HepG2 (cell line): ENCODE data around the gene MOG. TPM values are rescaled to one million over a fixed set of nuclear protein-coding genes. Genes with fewer than 3 reads are reported as not detected.

ENCODE experiments used
- ARID2 ChIP-seq: sonication (generic); formaldehyde crosslinking; IDR thresholded peaks from 2 replicates; pipeline ENCODE4 v1.8.1; 2022; ENCODE audit warnings: mild to moderate bottlenecking, missing genetic modification reagents, borderline replicate concordance
- CCDC6 ChIP-seq: sonication (generic); formaldehyde crosslinking; IDR thresholded peaks from 2 replicates; pipeline ENCODE4 v1.8.1; 2022; ENCODE audit warnings: mild to moderate bottlenecking, missing genetic modification reagents, moderate library complexity
- DNMT1 ChIP-seq: sonication (generic); formaldehyde crosslinking; IDR thresholded peaks from 2 replicates; pipeline ENCODE4 v1.5.1; 2020; ENCODE audit warnings: mild to moderate bottlenecking, missing genetic modification reagents
- E2F1 ChIP-seq: sonication (generic); formaldehyde crosslinking; IDR thresholded peaks from 2 replicates; pipeline ENCODE4 v1.5.0; 2020; ENCODE audit warnings: missing genetic modification reagents
- IRF1 ChIP-seq: sonication (generic); formaldehyde crosslinking; IDR thresholded peaks from 2 replicates; pipeline ENCODE4 v1.4.0; 2020; ENCODE audit warnings: low read depth, mild to moderate bottlenecking, missing genetic modification reagents
- JUNB ChIP-seq: sonication (generic); formaldehyde crosslinking; IDR thresholded peaks from 2 replicates; pipeline ENCODE4 v1.8.0; 2022; ENCODE audit warnings: missing genetic modification reagents, mild to moderate bottlenecking, borderline replicate concordance
- MED13 ChIP-seq: sonication (generic); formaldehyde crosslinking; IDR thresholded peaks from 2 replicates; pipeline ENCODE4 v1.5.0; 2020; ENCODE audit warnings: missing genetic modification reagents
- MIER3 ChIP-seq: IDR thresholded peaks from 2 replicates; pipeline ENCODE4 v1.6.1; 2016; ENCODE audit warnings: missing compliant biosample characterization, borderline replicate concordance
- MXD4 ChIP-seq: IDR thresholded peaks from 2 replicates; pipeline ENCODE4 v1.6.1; 2016; ENCODE audit warnings: mild to moderate bottlenecking, missing biosample characterization, missing genetic modification reagents
- NCOA2 ChIP-seq: sonication (generic); formaldehyde crosslinking; IDR thresholded peaks from 2 replicates; pipeline ENCODE4 v1.8.0; 2022; ENCODE audit warnings: inconsistent platforms
- NFKBIZ ChIP-seq: IDR thresholded peaks from 2 replicates; pipeline ENCODE4 v1.6.1; 2018; ENCODE audit warnings: missing genetic modification reagents, missing compliant biosample characterization
- RAD21 ChIP-seq: fragments of 450-650 bp; formaldehyde crosslinking; IDR thresholded peaks from 2 replicates; pipeline ENCODE4 v1.5.0; 2020; ENCODE audit warnings: mild to moderate bottlenecking
- RFX3 ChIP-seq: IDR thresholded peaks from 2 replicates; pipeline ENCODE4 v1.6.1; 2016; ENCODE audit warnings: missing biosample characterization, missing genetic modification reagents
- ZFYVE20 ChIP-seq: sonication (generic); formaldehyde crosslinking; IDR thresholded peaks from 2 replicates; pipeline ENCODE4 v1.8.0; 2023; ENCODE audit warnings: low read depth, mild to moderate bottlenecking, moderate library complexity, missing genetic modification reagents, borderline replicate concordance
- ZNF121 ChIP-seq: sonication (generic); formaldehyde crosslinking; IDR thresholded peaks from 2 replicates; pipeline ENCODE4 v1.5.0; 2020; ENCODE audit warnings: mild to moderate bottlenecking, missing genetic modification reagents
- ZNF350 ChIP-seq: sonication (generic); formaldehyde crosslinking; IDR thresholded peaks from 2 replicates; pipeline ENCODE4 v1.4.0; 2020; ENCODE audit warnings: mild to moderate bottlenecking, low read depth, missing genetic modification reagents, borderline replicate concordance
- ZNF564 ChIP-seq: sonication (generic); formaldehyde crosslinking; IDR thresholded peaks from 2 replicates; pipeline ENCODE4 v1.8.1; 2023; ENCODE audit warnings: mild to moderate bottlenecking, missing genetic modification reagents
- ZNF570 ChIP-seq: sonication (generic); formaldehyde crosslinking; IDR thresholded peaks from 2 replicates; pipeline ENCODE4 v1.4.0; 2020; ENCODE audit warnings: mild to moderate bottlenecking, missing genetic modification reagents, borderline replicate concordance
- ZNF670 ChIP-seq: sonication (generic); formaldehyde crosslinking; IDR thresholded peaks from 2 replicates; pipeline ENCODE4 v1.8.0; 2022; ENCODE audit warnings: mild to moderate bottlenecking, missing genetic modification reagents, borderline replicate concordance
- ZNF672 ChIP-seq: sonication (generic); formaldehyde crosslinking; IDR thresholded peaks from 2 replicates; pipeline ENCODE4 v1.8.1; 2022; ENCODE audit warnings: missing genetic modification reagents
- ZNF75D ChIP-seq: sonication (generic); formaldehyde crosslinking; IDR thresholded peaks from 2 replicates; pipeline ENCODE4 v1.8.1; 2023; ENCODE audit warnings: missing genetic modification reagents, mild to moderate bottlenecking, borderline replicate concordance
- ZNF850 ChIP-seq: sonication (generic); formaldehyde crosslinking; conservative IDR thresholded peaks from 2 replicates; pipeline ENCODE4 v1.9.0; 2021; ENCODE audit warnings: mild to moderate bottlenecking, missing genetic modification reagents
- ZZZ3 ChIP-seq: sonication (generic); formaldehyde crosslinking; IDR thresholded peaks from 2 replicates; pipeline ENCODE4 v1.4.0; 2020; ENCODE audit warnings: missing genetic modification reagents, mild to moderate bottlenecking, borderline replicate concordance
- polyA plus RNA-seq, 8 experiments: library from polyadenylated mRNA; depleted of rRNA in 3 of 8; stranded (reverse) in 7 of 8; unstranded in 1 of 8; fragments of >200 nt; fragmentation: Illumina TruSeq in 4 of 8; extraction: Trizol in 4 of 8; gene quantifications; 2 replicates each; pipeline versions ENCODE4 v1.2.1 to v1.2.3, GENCODE V29; 2011 to 2016; ENCODE audit warnings: low read depth in 4 of 8, missing spikeins in 1 of 8, mixed read lengths in 1 of 8; ENCODE audit not compliant: insufficient read depth in 1 of 8
- total RNA-seq, 5 experiments: library from RNA; depleted of rRNA; stranded (reverse); fragments of >200 nt; fragmentation: Illumina TruSeq; extraction: Trizol; gene quantifications; 2 replicates each; pipeline ENCODE4 v1.2.3, GENCODE V29; 2016; ENCODE audit warnings: low read depth in 1 of 5
- TF ChIP-seq, protein P1 (sequence below): sonication (generic); formaldehyde crosslinking; IDR thresholded peaks from 2 replicates; pipeline ENCODE4 v1.4.0; 2020; ENCODE audit warnings: mild to moderate bottlenecking, low read depth, missing genetic modification reagents
- TF ChIP-seq, protein P2 (sequence below): sonication (generic); formaldehyde crosslinking; conservative IDR thresholded peaks from 2 replicates; pipeline ENCODE4 v1.8.0; 2022; ENCODE audit warnings: mild to moderate bottlenecking, moderate library complexity, missing genetic modification reagents

MOG gene
- total and polyA plus RNA-seq, 2 of the 13 experiments (the other 11 are each of a cell fraction or from before 2014, with no cell fraction given), result not detected

DNA sequence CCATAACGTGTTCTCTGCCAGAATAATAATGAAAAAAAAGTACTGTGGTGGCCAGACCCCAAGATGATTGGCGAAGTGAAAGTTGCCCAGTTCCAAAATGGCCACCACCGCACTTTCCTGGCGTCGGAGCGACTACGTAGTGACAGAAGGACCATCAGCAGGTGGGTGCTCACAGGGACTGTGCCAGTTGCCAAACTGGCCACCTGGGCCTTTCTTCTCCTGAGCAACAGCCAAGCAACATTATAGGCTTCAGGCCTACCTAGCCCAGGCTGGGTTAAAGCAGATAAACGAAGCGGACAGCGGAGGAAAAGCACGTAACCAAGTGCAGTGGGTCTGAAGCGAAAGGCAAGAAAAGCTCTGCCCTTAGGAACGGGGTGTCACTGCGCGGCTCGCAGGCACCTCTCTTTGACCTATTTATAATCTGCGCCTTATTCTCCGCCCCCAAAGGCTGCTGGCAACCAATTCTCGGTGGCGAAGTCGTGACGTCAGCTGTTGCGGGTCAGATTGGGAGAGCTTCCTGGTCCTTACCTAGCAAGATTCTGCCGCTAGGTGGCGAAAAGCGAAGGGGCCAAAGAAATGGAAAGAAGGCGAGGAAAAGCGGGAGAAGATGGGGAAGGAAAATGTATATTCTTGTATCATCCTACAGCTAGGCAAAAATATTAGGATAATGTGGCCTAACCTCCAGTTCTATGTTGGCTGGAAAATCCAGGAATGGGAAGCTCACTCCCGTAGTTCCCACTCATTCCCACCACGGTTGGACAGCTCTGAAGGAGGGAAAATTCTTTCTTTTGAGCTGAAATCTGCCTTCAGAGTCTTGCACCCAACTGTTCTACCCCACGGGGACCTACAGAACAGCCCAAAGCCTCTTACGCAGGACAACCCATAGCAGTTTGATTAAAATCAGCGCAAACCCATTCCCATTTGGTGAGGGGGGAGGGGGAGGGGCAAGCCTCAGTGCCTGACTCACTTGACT, 6.9 kb upstream of the MOG start (continued):
- TF ChIP-seq ZNF350 (CRISPR knock-in tag) (peak; percentile 35; the same call in 1 of the 2 replicates), ZNF564 (no peak), IRF1 (CRISPR knock-in tag) (no peak), MIER3 (CRISPR knock-in tag) (no peak), ZFYVE20 (CRISPR knock-in tag) (no peak), MED13 (CRISPR knock-in tag) (0 out of 2 replicates have a peak, but pooled peaks have one; percentile 51), RAD21 (CRISPR knock-in tag) (no peak), ZNF570 (no peak), RFX3 (CRISPR knock-in tag) (no peak), ZNF75D (CRISPR knock-in tag) (no peak), ZNF670 (CRISPR knock-in tag) (no peak), ARID2 (CRISPR knock-in tag) (no peak), JUNB (CRISPR knock-in tag) (no peak), ZNF121 (no peak), MXD4 (CRISPR knock-in tag) (no peak), CCDC6 (CRISPR knock-in tag) (no peak), ZNF850 (no peak), NFKBIZ (CRISPR knock-in tag) (no peak), DNMT1 (CRISPR knock-in tag) (no peak), ZZZ3 (CRISPR knock-in tag) (no peak), ZNF672 (no peak), NCOA2 (CRISPR knock-in tag) (no peak), E2F1 (CRISPR knock-in tag) (no peak)
- TF ChIP-seq, protein P1, sequence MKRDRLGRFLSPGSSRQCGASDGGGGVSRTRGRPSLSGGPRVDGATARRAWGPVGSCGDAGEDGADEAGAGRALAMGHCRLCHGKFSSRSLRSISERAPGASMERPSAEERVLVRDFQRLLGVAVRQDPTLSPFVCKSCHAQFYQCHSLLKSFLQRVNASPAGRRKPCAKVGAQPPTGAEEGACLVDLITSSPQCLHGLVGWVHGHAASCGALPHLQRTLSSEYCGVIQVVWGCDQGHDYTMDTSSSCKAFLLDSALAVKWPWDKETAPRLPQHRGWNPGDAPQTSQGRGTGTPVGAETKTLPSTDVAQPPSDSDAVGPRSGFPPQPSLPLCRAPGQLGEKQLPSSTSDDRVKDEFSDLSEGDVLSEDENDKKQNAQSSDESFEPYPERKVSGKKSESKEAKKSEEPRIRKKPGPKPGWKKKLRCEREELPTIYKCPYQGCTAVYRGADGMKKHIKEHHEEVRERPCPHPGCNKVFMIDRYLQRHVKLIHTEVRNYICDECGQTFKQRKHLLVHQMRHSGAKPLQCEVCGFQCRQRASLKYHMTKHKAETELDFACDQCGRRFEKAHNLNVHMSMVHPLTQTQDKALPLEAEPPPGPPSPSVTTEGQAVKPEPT (CRISPR knock-in tag), result no peak
- TF ChIP-seq, protein P2, sequence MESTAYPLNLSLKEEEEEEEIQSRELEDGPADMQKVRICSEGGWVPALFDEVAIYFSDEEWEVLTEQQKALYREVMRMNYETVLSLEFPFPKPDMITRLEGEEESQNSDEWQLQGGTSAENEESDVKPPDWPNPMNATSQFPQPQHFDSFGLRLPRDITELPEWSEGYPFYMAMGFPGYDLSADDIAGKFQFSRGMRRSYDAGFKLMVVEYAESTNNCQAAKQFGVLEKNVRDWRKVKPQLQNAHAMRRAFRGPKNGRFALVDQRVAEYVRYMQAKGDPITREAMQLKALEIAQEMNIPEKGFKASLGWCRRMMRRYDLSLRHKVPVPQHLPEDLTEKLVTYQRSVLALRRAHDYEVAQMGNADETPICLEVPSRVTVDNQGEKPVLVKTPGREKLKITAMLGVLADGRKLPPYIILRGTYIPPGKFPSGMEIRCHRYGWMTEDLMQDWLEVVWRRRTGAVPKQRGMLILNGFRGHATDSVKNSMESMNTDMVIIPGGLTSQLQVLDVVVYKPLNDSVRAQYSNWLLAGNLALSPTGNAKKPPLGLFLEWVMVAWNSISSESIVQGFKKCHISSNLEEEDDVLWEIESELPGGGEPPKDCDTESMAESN (CRISPR knock-in tag), result no peak
